ENCODE measurements around the gene KL.

Gene KL

GRCh38 chr13:33016414-33017322 lies at the start of gene KL:
TSS of gene KL (plus strand) at chr13:33016423. CDS start at chr13:33016441, 18 bp downstream.
- no peak for DNase-seq

- DNase-seq = no peak
Observed at GRCh38 chr13:32967584-32968182, 48.5 kb upstream of the KL start.

DNA sequence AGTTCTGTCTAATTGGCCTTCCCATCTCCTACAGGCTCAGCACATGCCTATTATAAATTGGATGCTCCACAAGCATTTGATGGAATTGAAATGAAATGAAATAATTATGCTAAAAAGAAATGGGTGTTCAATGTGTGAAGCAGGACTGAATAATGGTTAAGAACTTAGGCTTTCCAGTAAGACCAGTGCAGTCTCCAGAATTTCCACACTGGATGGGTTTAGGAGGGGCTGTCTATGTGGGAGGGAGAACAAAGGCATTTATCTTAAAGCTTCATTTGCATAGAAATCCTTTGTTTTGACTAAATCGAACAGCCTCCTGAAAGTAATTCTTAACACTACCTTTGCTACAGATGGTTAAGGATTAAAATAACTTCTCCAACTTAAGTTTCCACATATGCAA lies 47.9 kb upstream of the KL start:
- DNase-seq = no peak

- DNase-seq = no peak
Observed at GRCh38 chr13:32968793-32969192, 47.4 kb upstream of the KL start.

DNA sequence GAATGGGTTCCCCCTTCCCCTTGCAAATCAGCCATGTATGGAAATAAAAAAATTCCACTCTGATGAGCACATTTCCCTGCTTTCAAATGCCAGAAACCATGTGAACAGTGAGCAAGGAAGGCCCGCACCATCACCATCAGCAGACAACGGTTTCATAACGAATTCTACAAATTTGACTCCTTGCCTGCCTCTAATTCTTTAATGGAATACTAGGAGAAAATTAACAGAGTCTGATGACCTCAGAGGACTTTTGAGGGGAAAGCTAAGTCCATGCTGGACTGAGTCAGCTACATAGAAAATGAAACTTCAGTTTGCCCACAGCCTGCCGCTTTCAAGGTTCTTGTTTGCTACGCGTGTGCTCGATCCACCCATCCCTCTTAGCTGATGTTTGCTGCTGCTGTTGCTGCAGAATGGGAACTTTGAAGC lies 46.7 kb upstream of the KL start:
- DNase-seq = no peak

- no peak for DNase-seq
Observed at GRCh38 chr13:32976056-32976805, 40.0 kb upstream of the KL start.

- no peak for DNase-seq
Observed at GRCh38 chr13:32976912-32977311, 39.3 kb upstream of the KL start.

DNA sequence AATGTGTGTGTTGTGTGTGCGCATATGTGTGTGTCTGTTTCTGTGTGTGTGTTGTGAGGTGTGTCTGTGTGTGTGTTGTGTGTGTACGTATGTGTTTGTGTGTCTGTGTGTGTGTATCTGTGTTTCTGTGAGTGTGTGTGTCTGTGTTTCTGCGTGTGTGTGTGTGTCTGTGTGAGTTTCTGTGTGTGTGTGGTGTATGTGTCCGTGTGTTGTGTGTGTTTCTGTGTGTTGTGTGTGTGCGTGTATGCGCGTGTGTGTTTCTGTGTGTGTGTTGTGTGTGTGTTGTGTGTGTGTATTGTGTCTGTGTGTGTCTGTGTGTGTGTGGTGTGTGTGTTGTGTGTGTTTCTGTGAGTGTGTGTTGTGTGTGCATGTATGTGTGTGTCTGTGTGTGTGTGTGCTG lies 38.9 kb upstream of the KL start:
- no peak for DNase-seq

- DNase-seq = no peak
Observed at GRCh38 chr13:32978278-32978677, 37.9 kb upstream of the KL start.

GRCh38 chr13:32983058-32983457 lies 33.2 kb upstream of the KL start:
- no peak for DNase-seq

GRCh38 chr13:32984857-32985626 lies 31.2 kb upstream of the KL start:
- DNase-seq = no peak

GRCh38 chr13:32986552-32986951 lies 29.7 kb upstream of the KL start:
- DNase-seq = no peak

GRCh38 chr13:32987462-32987861 lies 28.8 kb upstream of the KL start:
- DNase-seq = no peak

GRCh38 chr13:32988608-32989289 lies 27.5 kb upstream of the KL start:
- DNase-seq = no peak

DNA sequence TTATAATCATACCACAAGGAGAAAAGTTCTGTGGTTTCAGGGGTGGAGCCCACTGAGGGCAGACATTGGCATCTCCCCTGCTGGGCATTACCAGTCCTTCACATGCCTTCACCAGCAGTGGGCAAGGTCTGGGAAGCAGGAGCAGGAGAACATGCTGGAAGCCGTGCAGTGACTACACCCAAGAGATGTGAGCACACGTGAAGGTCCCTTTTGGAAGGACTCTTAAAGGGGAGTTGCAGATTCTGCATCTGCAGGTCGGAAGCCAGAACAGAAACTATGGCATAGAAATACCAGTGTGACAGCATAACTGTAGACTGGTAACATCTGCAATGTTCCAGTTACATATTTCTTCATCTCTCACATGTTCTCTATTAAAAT lies 26.9 kb upstream of the KL start:
- DNase-seq = no peak

DNA sequence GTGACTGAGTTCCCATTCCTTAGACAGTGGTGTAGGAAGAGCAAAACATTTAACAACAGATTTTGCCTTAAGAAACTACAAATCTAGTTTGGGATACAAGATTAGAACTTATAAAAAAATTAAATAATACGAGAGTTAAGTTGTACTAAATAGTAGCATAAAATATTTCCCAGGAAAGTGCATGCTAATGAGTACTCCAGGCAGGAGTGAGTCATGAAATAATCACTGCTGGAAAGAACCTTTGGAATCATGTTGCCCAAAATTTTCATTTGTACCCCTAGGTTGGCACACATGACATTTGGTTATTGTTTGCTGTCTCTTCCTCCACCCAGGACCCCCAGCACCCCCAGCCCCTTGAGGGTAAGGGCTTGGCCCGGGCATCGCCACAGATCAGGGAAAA lies 26.3 kb upstream of the KL start:
- no peak for DNase-seq

DNA sequence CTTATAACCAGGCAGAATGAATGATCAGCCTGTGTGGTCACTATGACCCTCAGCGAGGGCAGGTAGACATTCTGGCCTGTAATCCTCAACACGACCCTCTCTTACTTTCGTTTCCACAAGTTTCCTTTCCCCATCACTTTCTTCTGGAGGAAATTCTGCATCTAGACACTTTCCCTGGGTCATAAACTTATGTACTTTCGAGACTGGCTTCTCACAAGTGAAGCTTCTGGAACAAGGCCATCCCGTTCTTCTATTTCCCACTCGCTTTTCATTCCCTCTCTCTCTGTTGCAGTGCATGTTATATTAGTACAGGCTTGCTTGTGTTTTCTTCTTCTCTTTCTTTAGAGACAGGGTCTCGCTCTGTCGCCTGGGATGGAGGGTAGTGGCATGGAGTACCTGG lies 23.1 kb upstream of the KL start:
- DNase-seq = no peak

DNA sequence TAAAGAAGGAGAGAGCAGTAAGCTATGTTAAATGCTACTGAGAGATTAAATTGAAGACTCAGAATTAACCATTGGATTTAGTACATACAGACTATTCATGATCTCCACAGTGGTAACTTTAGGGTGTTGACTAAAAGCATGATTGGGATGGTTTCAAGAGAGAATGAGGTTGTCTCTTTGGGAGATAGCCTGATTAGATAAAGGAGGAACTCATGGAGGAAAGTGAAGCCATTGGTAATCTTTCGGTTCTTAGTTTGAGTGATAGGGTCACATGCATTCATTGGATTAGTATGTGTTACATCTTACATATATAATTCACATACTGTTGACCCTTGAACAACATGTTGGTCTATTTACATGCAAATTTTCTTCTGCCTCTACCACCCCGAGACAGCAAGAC lies 18.8 kb upstream of the KL start:
- no peak for DNase-seq

DNA sequence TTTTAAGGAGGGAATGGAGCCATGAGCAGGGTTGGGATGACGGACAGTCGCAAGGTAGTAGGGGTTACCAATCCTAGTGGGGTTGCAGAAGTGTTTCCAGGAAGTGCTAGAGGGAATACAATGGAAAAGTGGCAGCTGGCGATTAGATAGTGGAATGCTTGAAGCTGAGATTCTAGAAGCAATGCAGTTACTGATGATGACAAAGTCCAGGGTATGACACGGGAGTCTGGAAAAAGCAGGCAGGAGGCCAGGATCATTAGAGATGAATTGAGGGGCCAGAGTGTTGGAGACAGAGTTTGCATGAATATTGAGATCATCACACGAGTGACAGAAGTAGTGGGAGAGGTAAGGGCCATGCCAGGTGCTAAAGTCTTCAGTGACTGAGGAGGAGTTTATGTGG lies 17.3 kb upstream of the KL start:
- DNase-seq = no peak

DNA sequence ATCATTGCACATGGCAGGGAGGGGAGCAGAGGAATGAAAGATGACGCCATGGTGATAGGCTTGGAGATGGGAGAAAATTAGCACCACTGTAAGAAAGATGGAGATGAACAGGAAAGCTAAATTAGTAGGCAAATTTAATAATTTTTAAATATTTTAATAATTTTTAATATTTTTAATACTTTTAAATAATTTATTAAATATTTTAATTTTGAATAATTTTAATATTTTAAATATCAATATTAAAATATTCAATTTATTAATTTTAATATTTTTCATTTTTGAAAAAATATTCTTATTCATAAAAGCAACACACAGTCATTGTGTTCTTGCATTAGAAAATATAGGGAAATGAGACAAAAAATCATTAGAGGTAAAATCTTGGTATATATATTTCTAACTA lies 15.9 kb upstream of the KL start:
- DNase-seq = no peak

GRCh38 chr13:33003458-33004019 lies 12.7 kb upstream of the KL start:
- DNase-seq = no peak

DNA sequence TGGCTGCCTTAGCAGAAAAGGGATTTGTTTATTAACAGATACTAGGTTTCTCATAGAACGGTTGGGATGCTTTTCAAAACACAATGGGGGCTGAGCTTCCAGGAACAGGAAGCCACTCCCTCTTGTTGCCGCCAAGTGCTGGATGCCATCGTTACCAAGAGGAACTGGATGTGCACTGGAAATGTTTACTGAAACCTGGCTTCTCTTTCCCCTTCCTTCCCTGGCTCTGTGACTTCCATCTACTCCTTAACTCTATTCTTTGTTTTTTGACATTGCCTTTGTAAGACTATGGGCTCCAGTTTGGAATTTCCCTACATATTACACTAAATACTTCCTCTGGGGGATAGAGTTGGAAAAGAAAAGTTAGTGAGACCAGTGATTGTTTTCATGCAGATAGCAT lies 11.7 kb upstream of the KL start:
- no peak for DNase-seq

All from stimulated activated CD4-positive, alpha-beta T cell treated with anti-CD3 and anti-CD28 coated beads, Interleukin-4, amount 100 ng/mL, for 24 hours (primary cell).